ENCODE data around the gene KIAA0513.

The KIAA0513 gene

DNA sequence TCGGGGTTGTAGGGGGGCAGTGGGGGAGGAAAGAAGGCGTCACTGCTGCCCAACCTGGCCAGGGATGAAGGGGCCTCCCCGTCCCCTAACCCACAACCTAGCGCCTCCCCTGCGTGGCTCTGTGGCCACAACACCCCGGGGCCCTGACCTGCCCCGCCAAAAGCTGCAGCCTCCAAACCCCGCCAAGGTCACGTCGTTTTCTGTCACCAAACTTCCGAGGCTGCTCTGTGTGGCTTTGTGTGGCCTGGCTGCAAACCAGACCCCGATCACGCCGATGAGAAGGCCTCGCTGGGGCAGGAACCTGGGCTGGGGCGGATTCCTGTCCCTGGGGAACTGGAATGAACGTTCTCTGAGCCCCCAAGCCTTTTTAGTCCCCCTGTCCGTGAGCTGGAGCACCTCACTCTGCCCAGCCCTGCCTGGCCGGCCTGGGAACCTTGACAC lies 115.2 kb downstream of the KIAA0513 start:
- DNase-seq (ENCODE audit: low read depth), result no peak
- H3K4me3 ChIP-seq (ENCODE audit: low read depth, low read length), result no peak overlapping the region
- TF ChIP-seq, protein P1, sequence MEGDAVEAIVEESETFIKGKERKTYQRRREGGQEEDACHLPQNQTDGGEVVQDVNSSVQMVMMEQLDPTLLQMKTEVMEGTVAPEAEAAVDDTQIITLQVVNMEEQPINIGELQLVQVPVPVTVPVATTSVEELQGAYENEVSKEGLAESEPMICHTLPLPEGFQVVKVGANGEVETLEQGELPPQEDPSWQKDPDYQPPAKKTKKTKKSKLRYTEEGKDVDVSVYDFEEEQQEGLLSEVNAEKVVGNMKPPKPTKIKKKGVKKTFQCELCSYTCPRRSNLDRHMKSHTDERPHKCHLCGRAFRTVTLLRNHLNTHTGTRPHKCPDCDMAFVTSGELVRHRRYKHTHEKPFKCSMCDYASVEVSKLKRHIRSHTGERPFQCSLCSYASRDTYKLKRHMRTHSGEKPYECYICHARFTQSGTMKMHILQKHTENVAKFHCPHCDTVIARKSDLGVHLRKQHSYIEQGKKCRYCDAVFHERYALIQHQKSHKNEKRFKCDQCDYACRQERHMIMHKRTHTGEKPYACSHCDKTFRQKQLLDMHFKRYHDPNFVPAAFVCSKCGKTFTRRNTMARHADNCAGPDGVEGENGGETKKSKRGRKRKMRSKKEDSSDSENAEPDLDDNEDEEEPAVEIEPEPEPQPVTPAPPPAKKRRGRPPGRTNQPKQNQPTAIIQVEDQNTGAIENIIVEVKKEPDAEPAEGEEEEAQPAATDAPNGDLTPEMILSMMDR (conservative IDR thresholded peaks at IDR 0.05; ENCODE audit: low read depth, low read length), result no peak

Measured in choroid plexus epithelial cell (primary cell).